GM12878 (cell line): Measurements from ENCODE around the gene CCNJL. TPM values are rescaled to one million over a fixed set of nuclear protein-coding genes. Genes with fewer than 3 reads are reported as not detected.

ENCODE experiments used
- ATAC-seq: fragments of 200-7000 bp; cut with Tn5 transposase; 3 replicates; pipeline ENCODE4 v1.9.1; 2020; ENCODE audit warnings: mild to moderate bottlenecking, moderate library complexity
- BruUV-seq: library from RNA; stranded (reverse); fragments of 400-500 nt; replicated peaks from 2 replicates; lab custom pipeline; 2021; lab: Mats Ljungman, UMichigan
- CTCF ChIA-PET: fragments of 300-600 bp; sonication (Branson Sonifier 250); formaldehyde crosslinking; extraction: SDS; loops from one replicate; lab custom pipeline; 2021; ENCODE audit warnings: inconsistent platforms; lab: Yijun Ruan, JAX
- POLR2A ChIA-PET: fragments of 350-600 bp; formaldehyde crosslinking; extraction: SDS; loops from one replicate; lab custom pipeline; 2021; ENCODE audit warnings: inconsistent platforms; lab: Charles Lee
- RAD21 ChIA-PET: fragments of 300-600 bp; sonication (Branson Sonifier 250); formaldehyde crosslinking; loops from one replicate; lab custom pipeline; 2023; ENCODE audit warnings: antibody characterized with exemption; ENCODE audit not compliant: unreplicated experiment; lab: Charles Lee
- SMC1A ChIA-PET: fragments of 300-600 bp; sonication (Branson Sonifier 250); formaldehyde crosslinking; loops from one replicate; lab custom pipeline; 2023; ENCODE audit not compliant: unreplicated experiment, uncharacterized antibody; lab: Charles Lee
- DNase-seq: peaks from one replicate; pipeline ENCODE4 v3.0.0-alpha.2; 2011; ENCODE audit warnings: low read depth, low spot score
- FAIRE-seq: peaks from 3 replicates; lab custom pipeline; 2011; peaks lifted over from hg19 to GRCh38; lab: Jason Lieb, UNC
- H2AFZ ChIP-seq: 2 replicates; pipeline ENCODE4 v1.6.0; 2011; ENCODE audit warnings: low read depth, low read length, control low read depth; ENCODE audit not compliant: control insufficient read depth
- H3K27ac ChIP-seq: 2 replicates; pipeline ENCODE4 v1.5.1; 2011; ENCODE audit warnings: control low read depth; ENCODE audit not compliant: control insufficient read depth, insufficient read depth
- H3K27me3 ChIP-seq, 2 experiments: replicated peaks in 1 of 2; 2 replicates each; pipeline versions ENCODE4 v1.6.0 to v1.6.1; 2011; ENCODE audit warnings: low read length in 1 of 2; ENCODE audit not compliant: control insufficient read depth in 2 of 2, insufficient read depth in 2 of 2
- H3K36me3 ChIP-seq, 2 experiments: 2 replicates each; pipeline ENCODE4 v1.5.1; 2011; ENCODE audit warnings: low read length in 1 of 2; ENCODE audit not compliant: control insufficient read depth in 2 of 2, insufficient read depth in 2 of 2
- H3K4me1 ChIP-seq: 2 replicates; pipeline ENCODE4 v1.6.1; 2011; ENCODE audit warnings: mild to moderate bottlenecking, low read length, moderate library complexity, mixed read lengths; ENCODE audit not compliant: control insufficient read depth, insufficient read depth
- H3K4me2 ChIP-seq: 2 replicates; pipeline ENCODE4 v1.6.0; 2011; ENCODE audit warnings: control low read depth; ENCODE audit not compliant: control insufficient read depth, insufficient read depth
- H3K4me3 ChIP-seq: fragments of 200-600 bp; sonication (generic); 2 replicates; pipeline ENCODE4 v1.5.1; 2016
- H3K79me2 ChIP-seq: 2 replicates; pipeline ENCODE4 v1.6.0; 2011; ENCODE audit warnings: low read length; ENCODE audit not compliant: control insufficient read depth, insufficient read depth
- H3K9ac ChIP-seq: 2 replicates; pipeline ENCODE4 v1.8.0; 2011; ENCODE audit warnings: low read length, control low read depth, mixed read lengths; ENCODE audit not compliant: control insufficient read depth, insufficient read depth
- H3K9me3 ChIP-seq: replicated peaks from 3 replicates; pipeline ENCODE4 v1.5.1; 2011; ENCODE audit warnings: mild to moderate bottlenecking, low read length; ENCODE audit not compliant: control insufficient read depth, insufficient read depth
- H4K20me1 ChIP-seq: 2 replicates; pipeline ENCODE4 v1.6.0; 2011; ENCODE audit not compliant: control insufficient read depth, insufficient read depth
- ATF2 ChIP-seq: IDR thresholded peaks from 2 replicates; pipeline ENCODE4 v1.6.1; 2012; ENCODE audit warnings: low read length, inconsistent platforms
- CEBPZ ChIP-seq: fragments of 150-350 bp; IDR thresholded peaks from 2 replicates; pipeline ENCODE4 v1.6.1; 2016; ENCODE audit warnings: low read depth, low read length
- CHD2 ChIP-seq: IDR thresholded peaks from 2 replicates; pipeline ENCODE4 v1.6.1; 2011; ENCODE audit warnings: low read depth, low read length, improper control_type of control experiment, borderline replicate concordance
- EGR1 ChIP-seq, 2 experiments: IDR thresholded peaks; 1 replicate in 1 of 2; 2 replicates in 1 of 2; pipeline ENCODE4 v1.6.1; 2011 to 2012; ENCODE audit warnings: low read depth in 2 of 2, low read length in 2 of 2, borderline replicate concordance in 1 of 2, mild to moderate bottlenecking in 1 of 2, moderate library complexity in 1 of 2
- IKZF2 ChIP-seq, 2 experiments: fragments of 450-650 bp; IDR thresholded peaks; 2 replicates each; pipeline ENCODE4 v1.6.1; 2017; ENCODE audit warnings: mild to moderate bottlenecking in 2 of 2, moderate library complexity in 2 of 2
- IRF4 ChIP-seq: IDR thresholded peaks from 2 replicates; pipeline ENCODE4 v1.6.1; 2011; ENCODE audit warnings: low read depth, low read length
- MTA2 ChIP-seq: fragments of 450-650 bp; IDR thresholded peaks from 2 replicates; pipeline ENCODE4 v1.6.1; 2016; ENCODE audit warnings: low read depth, mild to moderate bottlenecking, moderate library complexity
- MYB ChIP-seq: fragments of 150-350 bp; IDR thresholded peaks from 2 replicates; pipeline ENCODE4 v1.6.1; 2014; ENCODE audit warnings: mild to moderate bottlenecking, low read depth, low read length, borderline replicate concordance
- SIN3A ChIP-seq: IDR thresholded peaks from 2 replicates; pipeline ENCODE4 v1.6.1; 2012; ENCODE audit warnings: low read depth, low read length, improper control_type of control experiment
- SIX5 ChIP-seq: IDR thresholded peaks from 2 replicates; pipeline ENCODE4 v1.6.1; 2011; ENCODE audit warnings: mild to moderate bottlenecking, low read depth, low read length, moderate library complexity; ENCODE audit not compliant: severe bottlenecking
- SMAD1 ChIP-seq: fragments of 450-650 bp; IDR thresholded peaks from 2 replicates; pipeline ENCODE4 v1.6.1; 2018; ENCODE audit warnings: mild to moderate bottlenecking, low read depth; ENCODE audit not compliant: partially characterized antibody
- SMC3 ChIP-seq: IDR thresholded peaks from 2 replicates; pipeline ENCODE4 v1.6.1; 2011; ENCODE audit warnings: low read length, improper control_type of control experiment, borderline replicate concordance
- SPI1 ChIP-seq: IDR thresholded peaks from 2 replicates; pipeline ENCODE4 v1.6.1; 2011; ENCODE audit warnings: low read depth, mild to moderate bottlenecking, low read length, moderate library complexity, borderline replicate concordance; ENCODE audit not compliant: insufficient read depth
- SUZ12 ChIP-seq: fragments of 200-600 bp; sonication (generic); IDR thresholded peaks from one replicate; pipeline ENCODE4 v1.6.1; 2018; ENCODE audit warnings: antibody characterized with exemption, mild to moderate bottlenecking; ENCODE audit not compliant: unreplicated experiment
- TARDBP ChIP-seq: IDR thresholded peaks from 2 replicates; pipeline ENCODE4 v1.6.1; 2016; ENCODE audit warnings: borderline replicate concordance
- whole genome bisulfite sequencing: methylation state at CpG from one replicate; pipeline ENCODE4 v1.1.6; 2016; ENCODE audit warnings: low lambda C conversion rate; ENCODE audit not compliant: insufficient replicate concordance, insufficient coverage; ENCODE audit errors: missing lambda C conversion rate; 5-methylcytosine and 5-hydroxymethylcytosine counted together
- in situ Hi-C: fragments of 300-500 bp; cut with MboI; formaldehyde crosslinking; loops from 9 replicates; pipeline ENCODE4 v1.14.3; 2018; ENCODE audit warnings: mixed read lengths
- intact Hi-C: fragments of 100-400 bp; cut with micrococcal nuclease; formaldehyde crosslinking; loops from one replicate; pipeline ENCODE4 v1.14.2; 2022; ENCODE audit not compliant: unreplicated experiment
- polyA plus RNA-seq, 11 experiments: library from polyadenylated mRNA; depleted of rRNA in 4 of 11; unstranded in 6 of 11; stranded (reverse) in 5 of 11; fragments of >200 nt; fragmentation: Nextera tagmentation in 4 of 11; fragmentation: Illumina TruSeq in 1 of 11; extraction: Ambion mirVana in 4 of 11; extraction: Trizol in 1 of 11; gene quantifications; 1 replicate in 1 of 11; 2 replicates in 10 of 11; pipeline versions ENCODE4 v1.2.1 to v1.2.3, GENCODE V29; 2011 to 2016; ENCODE audit warnings: inconsistent platforms in 2 of 11, missing spikeins in 2 of 11, low read depth in 1 of 11
- total RNA-seq, 4 experiments: library from RNA; depleted of rRNA in 3 of 4; stranded (reverse); fragments of >200 nt in 3 of 4; fragmentation: Illumina TruSeq in 1 of 4; extraction: Trizol in 1 of 4; gene quantifications; 2 replicates each; pipeline versions ENCODE4 v1.2.1 to v1.2.3, GENCODE V29; 2013 to 2021

Gene CCNJL
- total and polyA plus RNA-seq, 10 of the 15 experiments (the other 5 are each of a cell fraction or from before 2014, with no cell fraction given): 0.09 to 0.20 (median 0.10) TPM; not detected in 7

- WGBS: 60% methylated on average over 17 of the region's 17 CpGs
- Histone ChIP-seq H3K4me1 (no peaks in the 10 kb centered on the region), H3K4me3 (no peak overlapping the region), H3K9me3 (no peaks in the 10 kb centered on the region), H3K9ac (no peak overlapping the region), H4K20me1 (no peaks in the 10 kb centered on the region), H2AFZ (no peak overlapping the region), H3K27me3 (no peaks in the 10 kb centered on the region), H3K27ac (no peak overlapping the region)
- BruUV-seq: no TSS peak
- in situ Hi-C loops (no loop called here), intact Hi-C loops (no loop called here)
- POLR2A ChIA-PET: no interaction called here
- ATAC-seq: no peak
- CTCF ChIA-PET: no interaction called here
- SMC1A ChIA-PET: interaction anchor here (1.4 to 3.7 kb wide), 2 partner anchors 8 to 12 kb away, joined by 4 to 13 read pairs; no protein-coding TSS in a partner anchor
- no peak for DNase-seq
- RAD21 ChIA-PET: no interaction called here
- TF ChIP-seq SMAD1 (no peak), MYB (no peak), SIN3A (no peak), IRF4 (no peak), EGR1 (IDR thresholded peaks at IDR 0.05; ENCODE audit: borderline replicate concordance in 1 of 2, low read depth in 2 of 2, low read length in 2 of 2) (no peak), ATF2 (no peak), CEBPZ (no peak), SUZ12 (no peak), MTA2 (no peak), SMC3 (no peak), SPI1 (no peak), SIX5 (no peak), CHD2 (no peak), IKZF2 (IDR thresholded peaks at IDR 0.05) (no peak), TARDBP (no peak)
- TF ChIP-seq, all 136 proteins: peak for 0
- Histone ChIP-seq H3K36me3 (no peaks in the 10 kb centered on the region), H3K79me2 (no peaks in the 10 kb centered on the region), H3K4me2 (no peak overlapping the region)
- FAIRE-seq: no peak
Observed at GRCh38 chr5:160253441-160253840, 58.9 kb downstream of the CCNJL start.
